Neural crest cell (in vitro differentiated cells): ENCODE measurements around the gene ZNF333. TPM values are rescaled to one million over a fixed set of nuclear protein-coding genes. Genes with fewer than 3 reads are reported as not detected.

Source experiments
- DNase-seq: peaks from one replicate; pipeline ENCODE4 v3.0.0; 2021; ENCODE audit warnings: low read depth, mixed read lengths, low spot score
- H3K27ac Mint-ChIP-seq: one replicate; pipeline ENCODE4 v1.8.0; 2021; ENCODE audit warnings: mild to moderate bottlenecking, mixed read lengths; ENCODE audit not compliant: unreplicated experiment
- H3K27me3 Mint-ChIP-seq: 2 replicates; pipeline ENCODE4 v1.8.0; 2021; ENCODE audit warnings: low read depth, mild to moderate bottlenecking, mixed read lengths
- H3K36me3 Mint-ChIP-seq: 2 replicates; pipeline ENCODE4 v1.8.0; 2021; ENCODE audit warnings: low read depth, mild to moderate bottlenecking, mixed read lengths
- H3K4me1 Mint-ChIP-seq: 2 replicates; pipeline ENCODE4 v1.8.0; 2021; ENCODE audit warnings: mixed read lengths
- H3K4me3 Mint-ChIP-seq: one replicate; pipeline ENCODE4 v1.8.0; 2021; ENCODE audit warnings: mild to moderate bottlenecking, mixed read lengths
- H3K9me3 Mint-ChIP-seq: 2 replicates; pipeline ENCODE4 v1.8.0; 2021; ENCODE audit warnings: mixed read lengths
- total RNA-seq: library from RNA; stranded (reverse); gene quantifications from 2 replicates; pipeline ENCODE4 v1.2.1, GENCODE V29; 2021
- TF ChIP-seq, protein P1 (sequence below): fragments of 200-600 bp; sonication (generic); conservative IDR thresholded peaks from 2 replicates; pipeline ENCODE4 v1.5.0; 2021; ENCODE audit warnings: antibody characterized with exemption, mild to moderate bottlenecking

The ZNF333 gene
- total RNA-seq, 1 donor from 2014 or later: 27.8 TPM

DNA sequence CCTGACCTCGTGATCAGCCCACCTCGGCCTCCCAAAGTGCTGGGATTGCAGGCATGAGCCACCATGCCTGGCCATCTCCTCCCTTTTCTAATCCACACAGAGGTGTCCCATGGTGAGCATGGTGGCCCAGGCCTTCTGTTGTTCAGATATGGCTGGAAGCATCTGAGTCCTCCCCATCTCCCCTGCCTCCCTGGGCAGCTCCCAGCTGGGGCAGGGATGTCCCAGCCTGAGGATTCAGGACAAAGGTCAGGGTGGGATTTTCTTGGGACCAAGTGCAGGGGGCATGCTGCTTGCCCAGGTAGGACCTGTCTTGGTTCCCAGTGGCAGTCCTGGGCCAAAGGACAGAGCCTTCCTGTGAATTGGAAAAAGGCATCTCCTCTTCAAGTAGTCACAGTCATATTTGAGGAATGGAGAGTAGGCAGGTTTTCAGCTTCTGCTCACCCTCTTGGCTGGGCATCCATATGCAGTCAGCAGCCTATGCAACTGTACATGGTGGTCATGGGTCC, 77.7 kb downstream of the ZNF333 start:
- H3K9me3 Mint-ChIP-seq: no peaks in the 10 kb centered on the region
- no peaks in the 10 kb centered on the region for H3K36me3 Mint-ChIP-seq
- no peaks in the 10 kb centered on the region for H3K4me1 Mint-ChIP-seq
- H3K4me3 Mint-ChIP-seq: no peak overlapping the region
- H3K27ac Mint-ChIP-seq: no peak overlapping the region
- DNase-seq: no peak
- peaks cover 8% of the 10 kb centered on the region for H3K27me3 Mint-ChIP-seq
- TF ChIP-seq, protein P1, sequence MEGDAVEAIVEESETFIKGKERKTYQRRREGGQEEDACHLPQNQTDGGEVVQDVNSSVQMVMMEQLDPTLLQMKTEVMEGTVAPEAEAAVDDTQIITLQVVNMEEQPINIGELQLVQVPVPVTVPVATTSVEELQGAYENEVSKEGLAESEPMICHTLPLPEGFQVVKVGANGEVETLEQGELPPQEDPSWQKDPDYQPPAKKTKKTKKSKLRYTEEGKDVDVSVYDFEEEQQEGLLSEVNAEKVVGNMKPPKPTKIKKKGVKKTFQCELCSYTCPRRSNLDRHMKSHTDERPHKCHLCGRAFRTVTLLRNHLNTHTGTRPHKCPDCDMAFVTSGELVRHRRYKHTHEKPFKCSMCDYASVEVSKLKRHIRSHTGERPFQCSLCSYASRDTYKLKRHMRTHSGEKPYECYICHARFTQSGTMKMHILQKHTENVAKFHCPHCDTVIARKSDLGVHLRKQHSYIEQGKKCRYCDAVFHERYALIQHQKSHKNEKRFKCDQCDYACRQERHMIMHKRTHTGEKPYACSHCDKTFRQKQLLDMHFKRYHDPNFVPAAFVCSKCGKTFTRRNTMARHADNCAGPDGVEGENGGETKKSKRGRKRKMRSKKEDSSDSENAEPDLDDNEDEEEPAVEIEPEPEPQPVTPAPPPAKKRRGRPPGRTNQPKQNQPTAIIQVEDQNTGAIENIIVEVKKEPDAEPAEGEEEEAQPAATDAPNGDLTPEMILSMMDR: no peak

DNA sequence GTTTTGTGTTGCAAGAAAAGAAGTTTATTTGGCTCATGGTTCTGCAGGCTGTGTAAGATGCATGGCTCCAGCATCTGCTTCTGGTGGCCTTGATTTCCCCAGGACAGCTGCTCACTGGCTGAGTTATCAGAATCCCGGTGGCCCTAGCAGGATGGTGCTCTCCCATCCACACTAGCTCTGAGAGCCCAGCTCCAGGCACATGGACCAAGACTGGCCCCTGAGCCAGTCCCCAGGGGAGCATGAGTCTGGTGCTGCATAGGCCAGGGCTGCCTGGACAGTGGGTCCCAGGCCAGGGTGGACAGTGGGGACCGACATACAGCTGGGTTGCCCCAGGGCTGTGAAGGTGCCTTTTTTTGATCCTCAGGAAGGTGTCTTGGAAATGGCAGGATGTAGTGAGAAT, 78.2 kb downstream of the ZNF333 start:
- peaks cover 8% of the 10 kb centered on the region for H3K27me3 Mint-ChIP-seq
- no peak overlapping the region for H3K4me3 Mint-ChIP-seq
- no peak for DNase-seq
- TF ChIP-seq, protein P1: no peak
- no peak overlapping the region for H3K27ac Mint-ChIP-seq
- H3K36me3 Mint-ChIP-seq: no peaks in the 10 kb centered on the region
- no peaks in the 10 kb centered on the region for H3K4me1 Mint-ChIP-seq
- no peaks in the 10 kb centered on the region for H3K9me3 Mint-ChIP-seq

DNA sequence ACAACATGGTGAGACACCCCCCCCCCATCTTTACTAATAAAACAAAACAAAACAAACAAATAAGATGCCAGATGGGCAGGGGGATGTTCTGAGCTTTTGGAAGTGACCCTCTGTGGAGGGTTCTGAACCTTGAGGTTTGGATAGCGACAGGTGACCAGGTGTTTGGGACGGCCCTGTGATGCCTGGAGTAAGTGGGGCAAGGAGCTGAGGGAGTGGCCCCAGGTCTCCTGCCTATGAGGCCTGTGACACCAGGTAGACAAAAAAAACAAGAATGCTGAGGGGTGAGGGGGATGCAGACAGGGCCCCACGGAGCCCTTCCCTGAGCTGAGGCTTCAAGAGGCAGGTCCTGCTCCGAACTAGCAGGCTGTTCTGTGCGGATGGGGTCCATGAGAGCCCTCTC, 79.4 kb downstream of the ZNF333 start:
- H3K4me1 Mint-ChIP-seq: no peaks in the 10 kb centered on the region
- H3K4me3 Mint-ChIP-seq: no peak overlapping the region
- H3K36me3 Mint-ChIP-seq: no peaks in the 10 kb centered on the region
- TF ChIP-seq, protein P1: no peak
- H3K9me3 Mint-ChIP-seq: no peaks in the 10 kb centered on the region
- H3K27me3 Mint-ChIP-seq: peaks cover 12% of the 10 kb centered on the region
- DNase-seq: no peak
- H3K27ac Mint-ChIP-seq: no peak overlapping the region

DNA sequence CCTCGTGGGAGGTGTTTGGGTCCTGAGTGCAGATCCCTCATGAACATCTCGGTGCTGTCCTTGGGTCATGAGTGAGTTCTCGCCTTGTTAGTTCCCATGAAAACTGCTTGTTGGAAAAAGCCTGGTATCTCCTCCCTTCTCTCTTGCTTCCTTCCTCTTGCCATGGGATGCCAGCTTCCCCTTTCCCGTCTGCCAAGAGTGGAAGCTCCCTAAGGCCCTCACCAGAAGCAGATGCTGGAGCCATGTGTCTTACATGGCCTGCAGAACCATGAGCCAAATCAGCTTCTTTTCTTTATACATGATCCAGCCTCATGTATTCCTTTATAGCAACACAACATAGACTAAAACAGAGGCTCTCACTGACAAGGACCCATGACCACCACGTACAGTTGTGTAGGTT, 80.3 kb downstream of the ZNF333 start:
- Mint-ChIP-seq H3K9me3 (no peaks in the 10 kb centered on the region), H3K4me3 (no peak overlapping the region), H3K4me1 (no peaks in the 10 kb centered on the region), H3K36me3 (no peaks in the 10 kb centered on the region), H3K27me3 (peaks cover 15% of the 10 kb centered on the region), H3K27ac (no peak overlapping the region)
- TF ChIP-seq, protein P1: no peak
- no peak for DNase-seq

DNA sequence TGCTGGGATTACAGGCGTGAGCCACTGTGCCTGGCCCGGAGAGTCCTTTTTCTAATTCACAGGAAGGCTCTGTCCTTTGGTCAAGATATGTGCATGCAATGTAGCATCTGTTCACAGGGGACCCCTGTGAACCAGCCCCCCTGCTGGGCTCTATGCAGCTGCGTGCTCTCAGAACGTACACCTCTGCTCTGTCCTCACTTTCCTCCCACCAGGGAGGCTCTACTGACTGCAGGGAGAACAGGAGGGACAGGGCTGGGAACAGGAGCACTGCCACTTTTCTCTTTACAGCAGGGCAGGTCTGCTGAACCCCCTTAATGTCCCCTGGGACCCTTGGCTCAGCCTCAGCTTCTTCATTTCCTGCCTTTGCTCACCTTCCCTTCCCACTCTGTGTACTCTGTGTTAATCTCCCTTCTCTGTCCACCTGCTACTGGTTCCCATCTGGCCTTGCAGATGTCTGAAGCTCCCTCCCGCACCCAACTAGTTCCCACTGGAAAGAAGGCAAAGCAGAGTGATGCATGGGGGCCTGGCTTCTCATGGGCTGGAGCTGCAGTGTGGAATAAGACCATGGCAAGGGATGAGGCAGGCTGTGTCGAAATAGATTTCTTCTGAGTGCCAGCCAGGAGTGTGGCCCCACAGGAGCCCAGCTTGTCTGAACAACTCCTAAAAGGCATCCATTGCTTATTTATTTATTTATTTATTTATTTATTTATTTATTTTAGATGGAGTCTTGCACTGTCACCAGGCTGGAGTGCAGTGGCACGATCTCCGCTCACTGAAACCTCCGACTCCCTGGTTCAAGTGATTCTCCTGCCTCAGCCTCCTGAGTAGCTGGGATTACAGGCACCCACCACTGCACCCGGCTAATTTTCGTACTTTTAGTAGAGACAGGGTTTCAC, 81.3 kb downstream of the ZNF333 start:
- Mint-ChIP-seq H3K36me3 (no peaks in the 10 kb centered on the region), H3K4me1 (no peaks in the 10 kb centered on the region), H3K27me3 (peaks cover 25% of the 10 kb centered on the region), H3K4me3 (no peak overlapping the region), H3K9me3 (no peaks in the 10 kb centered on the region), H3K27ac (no peak overlapping the region)
- no peak for DNase-seq
- TF ChIP-seq, protein P1: no peak
